Anterior cingulate cortex (tissue), 58 donors: Measurements from ENCODE around the gene ITGB5.

Experiments
- DNase-seq, 58 donors: peaks; one replicate each; lab custom pipeline; 2025; lab: John Stamatoyannopoulos, UW

Gene ITGB5

DNA sequence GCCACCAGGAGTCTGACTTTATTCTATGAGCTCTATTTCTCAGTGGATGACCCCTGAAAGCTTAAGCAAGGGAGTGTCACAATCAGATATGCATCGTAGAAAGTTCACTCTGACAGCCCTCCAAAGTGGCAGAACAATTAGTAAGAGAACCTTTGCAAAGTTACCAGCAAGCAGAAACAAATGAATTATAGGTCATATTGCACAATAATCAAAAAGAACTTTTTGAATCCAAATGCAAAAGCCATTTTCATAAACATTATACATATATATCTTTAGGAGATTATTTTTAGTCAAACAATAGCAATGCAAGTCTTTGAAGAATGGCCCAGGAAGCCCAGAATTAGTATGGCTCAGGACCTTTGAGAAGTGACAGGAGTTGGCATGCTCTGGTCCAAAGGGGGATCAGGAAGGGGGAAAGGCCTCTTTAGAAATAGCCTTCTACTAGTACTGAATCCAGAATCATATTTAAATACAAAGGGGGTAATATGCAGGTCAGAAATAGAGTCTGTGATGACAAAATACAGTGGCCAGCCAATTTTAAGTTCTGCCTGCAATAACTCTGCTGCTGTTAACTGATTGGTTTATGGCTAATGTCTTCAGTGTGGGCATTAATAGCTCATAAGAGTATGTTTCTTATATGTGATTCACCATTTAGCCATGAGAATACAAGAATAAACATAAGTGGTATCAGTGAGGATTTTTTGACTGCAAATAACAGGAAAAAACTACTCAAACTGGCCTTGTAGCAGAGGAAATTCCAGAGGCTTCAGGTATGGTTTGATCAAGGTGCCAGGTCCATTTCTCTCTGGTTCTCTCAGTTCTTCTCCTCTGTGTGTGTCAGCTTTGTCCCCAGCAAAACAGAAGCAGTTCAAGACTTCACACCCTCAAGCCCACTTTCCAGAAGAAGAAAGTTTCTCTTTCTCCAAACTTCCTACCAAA is 17.0 kb upstream of the ITGB5 start:
- no peak for DNase-seq

DNA sequence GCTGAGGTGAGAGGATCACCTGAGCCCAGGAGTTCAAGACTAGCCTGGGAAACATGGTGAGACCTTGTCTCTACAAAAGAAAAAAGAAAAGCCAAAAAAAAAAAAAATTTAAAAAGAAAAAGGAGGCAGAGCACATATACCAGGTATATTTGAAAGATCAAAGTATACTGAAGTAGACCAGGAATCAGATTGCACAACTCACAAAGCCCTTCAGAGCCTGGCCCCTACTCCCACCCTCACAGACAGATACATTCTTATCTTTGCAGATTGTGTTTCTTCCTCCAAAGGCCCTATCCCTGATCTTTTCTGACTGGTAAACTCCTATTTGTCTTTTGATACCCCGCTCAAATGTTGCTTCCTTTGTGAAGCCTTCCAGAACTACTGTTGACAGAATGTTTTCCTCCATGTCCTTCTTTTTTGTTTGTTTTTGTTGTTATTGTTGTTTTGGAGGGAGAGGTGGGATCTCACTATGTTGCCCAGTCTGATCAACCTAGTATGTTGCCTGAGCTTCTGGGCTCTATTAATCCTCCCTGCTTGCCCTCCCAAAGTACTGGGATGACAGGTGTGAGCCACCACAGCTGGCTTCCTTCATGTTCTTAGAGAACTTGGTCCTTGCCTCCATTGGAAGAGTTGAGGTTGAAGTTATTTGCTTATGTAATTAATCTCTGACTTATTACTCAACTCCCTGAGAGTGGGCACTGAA is 9.8 kb upstream of the ITGB5 start:
- DNase-seq: no peak

DNA sequence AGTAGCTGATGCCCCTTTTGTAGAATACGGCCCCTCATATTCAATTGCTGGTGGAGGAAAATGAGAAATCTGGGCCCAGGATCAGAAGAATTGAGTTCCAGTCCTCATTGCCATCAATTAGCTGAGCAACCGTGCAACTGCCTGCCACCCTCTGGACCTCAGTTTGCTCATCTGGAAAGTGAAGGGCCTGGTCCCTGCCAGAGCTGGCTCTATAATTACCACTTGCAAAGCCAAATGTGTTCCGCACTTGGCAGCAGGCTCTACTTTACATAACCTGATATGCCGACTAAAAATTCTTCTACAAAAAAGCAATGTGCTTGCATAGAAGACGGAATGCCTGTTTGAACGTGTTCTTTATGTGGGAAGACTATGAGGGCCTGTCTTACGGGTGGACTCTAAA is 8.6 kb upstream of the ITGB5 start:
- peak in 8 of 58 donors; percentile 8 to 24 (median 20) for DNase-seq

DNA sequence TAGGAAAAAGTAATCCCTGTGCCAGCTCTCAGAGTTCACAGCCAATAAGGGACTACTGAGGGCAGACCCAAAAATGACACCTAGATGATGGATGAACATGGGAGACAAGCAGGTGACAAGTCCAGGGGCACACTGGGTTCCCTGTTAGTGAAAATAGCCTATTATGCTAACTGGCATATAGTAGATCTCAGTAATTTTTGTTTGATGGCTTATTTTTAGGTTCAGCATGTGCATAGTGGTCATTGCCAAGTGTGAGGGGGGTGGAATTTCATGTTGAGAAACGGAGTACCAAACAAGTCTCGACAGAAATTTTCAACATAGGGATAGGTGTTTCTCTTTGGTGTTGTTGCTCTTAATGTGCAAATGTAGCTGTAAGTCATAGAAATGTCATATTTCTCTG is 6.4 kb upstream of the ITGB5 start:
- no peak for DNase-seq

DNA sequence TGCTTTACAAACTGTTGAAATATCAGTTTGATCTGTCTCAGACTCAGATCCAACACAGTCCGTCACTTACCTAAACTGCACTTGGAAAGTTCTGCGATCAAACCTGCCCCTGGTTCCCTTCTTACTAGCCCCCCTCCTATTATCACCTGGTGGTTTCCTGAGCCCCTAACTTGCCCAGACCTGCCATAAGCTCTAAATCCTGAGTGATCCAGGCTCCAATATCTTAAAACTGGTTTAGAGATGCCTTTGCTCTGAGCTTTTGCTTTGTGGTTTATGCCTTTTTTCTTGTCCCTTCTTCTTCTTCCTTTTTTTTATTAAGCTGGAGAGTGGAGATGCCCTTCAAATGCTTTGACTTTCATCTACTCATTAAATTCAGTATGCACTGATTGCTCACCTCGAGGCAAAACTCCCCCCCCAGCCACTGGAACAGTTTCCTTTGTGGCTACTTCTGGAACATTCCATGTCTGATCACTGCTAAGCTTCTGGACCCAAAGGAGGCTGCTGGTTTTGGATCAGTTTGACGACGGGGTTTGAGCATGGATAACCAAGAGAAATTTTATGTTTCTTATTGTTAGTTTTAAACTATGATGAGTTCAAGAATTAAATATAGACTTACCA is 3.5 kb upstream of the ITGB5 start:
- DNase-seq: no peak

DNA sequence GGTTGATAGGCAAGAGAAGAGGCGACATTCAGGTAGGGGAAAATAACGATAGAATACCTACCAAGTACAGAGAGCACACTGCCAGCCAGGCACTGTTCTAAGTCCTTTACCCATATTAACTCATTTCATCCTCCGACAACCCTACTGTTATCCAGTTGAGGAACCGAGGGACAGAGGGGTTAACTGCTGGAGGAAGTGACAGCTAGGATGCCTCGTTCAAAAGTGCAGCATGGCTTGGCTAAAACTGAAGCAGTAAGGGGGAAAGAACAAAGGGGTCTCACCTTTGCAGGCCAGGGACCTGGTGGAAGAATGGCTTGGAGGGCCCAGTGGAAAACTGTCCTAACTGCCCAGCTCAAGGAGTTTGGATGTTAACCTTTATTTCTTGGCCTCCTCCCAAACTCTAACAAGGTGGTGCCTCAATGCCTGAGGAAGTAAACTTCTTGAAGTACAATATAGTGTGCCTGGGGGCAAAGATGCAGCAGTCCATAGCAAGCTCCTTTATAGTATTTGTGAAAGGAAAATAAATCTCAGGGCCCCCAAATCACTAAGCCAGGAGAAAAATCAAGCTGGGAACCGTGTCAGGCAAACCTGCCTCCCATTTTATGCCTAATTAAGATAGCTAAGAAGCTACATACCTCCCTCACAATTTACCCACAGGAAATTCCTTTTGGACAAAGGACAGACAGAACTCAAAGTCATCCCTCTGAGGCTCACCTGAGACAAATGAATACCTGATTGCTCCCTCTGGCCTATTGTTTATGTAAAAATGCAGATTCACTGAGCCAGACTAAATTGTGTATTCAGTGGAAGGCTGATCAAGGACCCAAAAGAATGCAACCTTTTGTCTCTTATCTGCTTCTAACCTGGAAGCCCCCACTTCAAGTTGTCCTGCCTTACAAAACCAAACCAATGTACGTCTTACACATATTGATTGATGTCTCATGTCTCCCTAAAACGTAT is 1.6 kb upstream of the ITGB5 start:
- DNase-seq: no peak

DNA sequence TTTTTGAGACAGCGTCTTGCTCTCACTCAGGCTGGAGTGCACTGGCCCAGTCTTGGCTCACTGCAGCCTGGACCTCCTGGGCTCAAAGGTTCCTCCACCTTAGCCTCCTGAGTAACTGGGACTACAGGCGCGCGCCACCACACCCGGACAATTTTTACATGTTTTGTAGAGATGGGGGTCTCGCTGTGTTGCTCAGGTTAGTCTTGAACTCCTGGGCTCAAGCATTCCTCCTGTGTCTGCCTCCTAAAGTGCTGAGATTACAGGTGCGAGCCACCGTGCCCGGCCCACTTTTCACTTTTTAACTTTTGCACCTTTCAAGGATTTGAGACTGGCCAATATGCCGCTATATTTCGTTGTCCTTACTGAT is 750 bp upstream of the ITGB5 start:
- DNase-seq: no peak

DNA sequence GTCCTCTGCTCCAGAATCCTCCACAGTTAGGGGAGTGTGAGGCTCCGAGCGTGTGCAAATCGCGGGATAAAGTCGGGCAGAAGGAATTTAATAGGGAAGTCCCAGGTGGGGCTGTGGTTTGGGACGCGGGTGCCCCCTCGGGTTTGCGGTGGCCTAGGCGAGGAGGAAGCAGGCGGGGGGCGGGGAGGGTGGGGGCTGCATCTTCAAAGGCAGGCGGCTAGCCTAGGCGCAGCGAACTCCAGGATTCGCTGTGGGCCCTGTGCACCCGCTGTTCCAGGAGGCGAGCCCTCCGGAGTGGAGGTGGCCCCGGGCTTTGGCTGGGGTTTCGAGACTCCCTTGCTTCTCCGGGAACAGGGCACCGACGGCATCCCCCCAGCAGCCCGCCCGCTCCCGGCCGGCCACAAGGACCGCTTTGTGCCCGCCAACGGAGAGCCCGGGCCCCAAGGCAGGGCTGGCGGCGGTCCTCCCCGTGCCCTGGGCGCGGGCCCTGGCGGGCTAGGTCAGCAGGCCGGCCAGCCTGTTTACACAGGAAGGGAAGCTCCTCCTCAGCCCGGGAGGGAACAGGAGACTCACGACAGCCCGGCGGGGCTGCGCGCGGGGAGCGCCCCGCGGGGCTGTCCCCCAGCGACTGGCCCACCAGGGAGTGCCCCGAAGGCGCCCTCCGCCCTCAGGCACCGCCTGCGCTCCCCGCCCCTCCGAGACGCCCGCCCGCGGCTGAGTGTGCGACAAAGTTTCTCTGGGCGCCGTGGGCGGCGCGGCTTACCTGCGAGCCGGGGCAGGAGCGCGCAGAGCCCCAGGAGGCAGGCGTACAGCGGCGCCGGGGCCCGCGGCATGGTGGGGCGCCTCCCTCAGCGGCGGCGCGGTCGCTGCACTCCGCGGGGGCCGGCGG is 753 bp downstream of the ITGB5 start:
- peak in 42 of 58 donors; percentile 10 to 60 (median 43) for DNase-seq

DNA sequence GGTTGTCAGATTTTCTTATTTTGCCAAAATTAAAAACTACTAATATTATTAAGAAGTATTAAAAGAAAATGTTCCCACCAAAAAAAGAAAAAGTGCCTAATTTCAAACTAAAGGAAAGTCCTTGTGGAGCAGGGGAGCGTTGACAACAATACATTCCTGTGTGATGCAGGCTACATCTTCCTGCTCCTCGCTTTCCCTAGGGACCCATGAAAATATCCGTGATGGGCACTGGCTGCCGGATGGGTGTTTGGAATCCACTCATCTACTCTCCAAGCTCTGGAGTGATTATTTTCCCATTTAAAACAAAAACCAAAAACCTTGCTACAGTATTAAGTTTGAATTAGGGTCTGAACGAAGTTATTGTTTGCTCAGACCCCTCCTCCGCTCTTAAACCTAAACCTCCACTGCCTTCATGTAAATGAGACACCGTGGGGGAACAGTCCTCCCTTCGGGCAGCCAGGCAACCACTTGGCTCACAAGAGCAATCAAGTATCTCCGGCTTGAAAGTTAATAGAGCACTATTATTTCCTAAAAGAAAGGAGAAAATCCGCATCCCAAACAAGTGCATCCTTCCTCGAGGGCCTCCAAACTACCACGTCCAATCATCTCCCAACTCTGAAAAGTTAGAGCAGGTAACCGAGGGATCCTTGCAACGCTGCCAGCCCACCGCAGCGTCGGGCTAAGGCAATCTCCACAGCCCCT is 1.5 kb downstream of the ITGB5 start:
- peak in 2 of 58 donors; percentile 13 for DNase-seq

DNA sequence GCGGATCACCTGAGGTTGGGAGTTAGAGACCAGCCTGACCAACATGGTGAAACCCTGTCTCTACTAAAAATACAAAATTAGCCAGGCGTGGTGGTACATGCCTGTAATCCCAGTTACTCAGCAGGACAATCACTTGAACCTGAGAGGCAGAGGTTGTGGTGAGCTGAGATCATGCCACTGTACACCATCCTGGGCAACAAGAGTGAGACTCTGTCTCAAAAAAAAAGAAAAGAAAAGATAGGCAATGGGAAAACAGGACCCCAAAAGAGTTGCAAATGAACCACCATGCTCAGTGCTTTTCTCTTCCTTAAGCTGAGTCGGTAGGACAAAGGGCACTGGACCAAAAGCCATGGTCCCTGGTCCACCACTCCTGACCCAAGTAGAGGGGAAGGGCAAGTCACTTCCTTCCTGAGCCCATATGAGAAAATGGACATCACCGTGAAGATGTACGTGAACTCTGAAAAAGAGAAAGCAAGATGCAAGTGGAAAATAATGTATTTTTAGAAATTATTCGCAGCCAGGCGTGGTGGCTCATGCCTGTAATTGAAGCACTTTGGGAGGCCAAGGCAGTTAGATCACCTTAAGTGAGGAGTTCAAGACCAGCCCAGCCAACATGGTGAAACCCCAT is 2.6 kb downstream of the ITGB5 start:
- no peak for DNase-seq

DNA sequence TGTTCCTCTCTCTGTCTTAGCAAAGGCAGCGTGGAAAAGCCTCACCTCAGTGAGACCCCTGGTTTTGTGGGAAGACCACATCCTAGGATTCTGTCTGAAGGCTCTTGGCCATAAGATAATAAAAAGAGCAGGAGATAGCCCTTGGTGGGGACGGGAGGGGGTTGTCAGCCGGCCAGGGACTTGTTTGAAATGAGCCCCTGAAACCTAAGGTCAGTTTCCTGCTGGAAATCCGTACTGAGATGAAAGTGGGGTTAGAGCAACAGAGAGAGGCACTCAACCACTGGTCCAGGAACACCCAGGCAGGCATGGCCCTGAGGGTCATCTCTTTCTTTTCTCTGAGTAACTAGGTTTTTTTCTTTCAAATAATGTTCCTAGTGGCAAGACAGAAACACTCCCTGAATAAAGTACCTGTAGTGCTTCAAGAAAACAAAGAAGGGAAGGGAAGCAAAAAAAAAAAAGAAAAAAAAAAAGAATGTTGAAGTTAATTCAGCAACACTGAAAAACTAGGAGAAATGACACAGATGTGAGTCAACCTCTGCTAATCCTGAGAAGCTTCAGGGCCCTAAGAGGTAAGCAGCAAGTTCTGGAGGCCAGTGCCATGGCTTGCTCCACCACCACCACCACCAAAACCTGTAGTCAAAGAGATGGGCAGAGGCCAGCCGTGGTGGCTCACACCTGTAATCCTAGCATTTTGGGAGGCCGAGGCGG is 3.2 kb downstream of the ITGB5 start:
- no peak for DNase-seq

DNA sequence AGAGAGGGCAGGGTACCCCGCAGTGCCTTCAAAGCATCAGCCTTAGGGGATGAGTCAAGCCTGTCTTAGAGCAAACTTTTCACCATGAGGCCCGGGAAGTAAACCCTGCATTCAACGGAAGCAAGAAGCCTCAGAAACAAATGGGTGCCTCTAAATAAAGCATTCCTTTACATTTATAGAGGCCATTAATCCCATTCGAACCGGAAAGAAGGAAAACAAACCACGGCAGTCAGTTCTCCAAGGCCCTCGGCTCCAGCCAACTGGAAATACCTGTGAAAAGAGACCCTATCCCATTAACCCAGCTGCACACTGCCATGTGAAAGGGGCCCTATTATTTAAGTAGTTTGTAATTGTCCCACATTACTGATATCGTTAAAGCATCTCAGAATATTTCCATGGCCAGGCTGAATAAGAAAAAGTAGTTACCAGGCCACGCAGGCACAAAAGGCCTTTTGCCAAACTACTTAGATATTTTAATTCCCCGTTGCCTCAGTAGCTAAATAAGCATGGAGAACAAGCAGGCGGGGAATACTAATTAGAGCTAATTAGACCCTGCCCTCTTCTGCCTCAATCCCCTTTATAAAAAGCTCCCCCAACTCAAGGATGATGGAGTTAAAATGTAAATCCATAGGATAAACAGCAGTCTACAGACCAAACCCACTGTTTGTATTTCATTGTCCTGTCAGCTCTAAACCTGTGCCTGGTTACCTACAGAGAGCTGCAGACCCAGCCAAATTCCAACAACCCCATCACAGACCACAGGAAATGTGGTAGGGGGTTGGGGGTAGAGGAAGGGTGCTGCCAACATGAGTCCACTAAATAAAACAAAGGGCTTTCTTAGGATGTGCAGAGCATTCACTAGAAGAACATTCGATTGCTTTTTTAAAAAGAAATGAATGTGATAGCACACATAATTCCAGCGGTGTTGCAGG is 4.1 kb downstream of the ITGB5 start:
- no peak for DNase-seq

DNA sequence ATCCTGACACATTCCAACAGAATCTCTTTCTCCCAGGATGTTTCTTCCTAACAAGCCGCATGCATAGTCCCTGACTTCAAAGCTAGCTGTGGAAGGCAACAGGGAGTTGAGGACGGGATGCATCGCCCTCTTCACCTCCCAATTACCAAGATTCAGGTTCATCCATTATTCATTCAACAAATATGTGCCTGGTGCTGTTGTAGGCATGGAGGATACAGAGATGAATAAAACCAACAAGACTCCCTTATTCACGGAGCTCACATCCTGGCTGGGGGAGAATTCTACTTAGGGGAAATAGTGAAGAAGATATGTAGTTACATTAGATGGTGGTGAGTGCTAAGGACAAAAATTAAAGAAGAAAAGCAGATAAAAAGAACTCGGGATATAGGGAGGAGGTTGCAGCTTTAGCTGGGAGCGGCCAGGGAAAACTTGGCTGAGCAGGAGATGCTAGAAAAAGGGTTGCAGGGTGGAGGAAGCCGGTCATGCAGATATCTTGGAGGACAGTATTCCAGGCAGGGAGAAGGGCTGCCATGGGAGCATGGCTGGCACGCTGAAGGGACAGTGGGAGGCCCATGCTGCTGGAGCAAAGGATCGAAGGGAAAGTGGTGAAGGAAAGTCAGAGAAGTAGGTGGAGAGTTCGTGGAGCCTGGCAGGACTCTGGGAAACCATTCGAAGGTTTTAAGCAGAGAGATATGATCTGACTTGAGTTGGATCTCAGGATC is 5.0 kb downstream of the ITGB5 start:
- no peak for DNase-seq

DNA sequence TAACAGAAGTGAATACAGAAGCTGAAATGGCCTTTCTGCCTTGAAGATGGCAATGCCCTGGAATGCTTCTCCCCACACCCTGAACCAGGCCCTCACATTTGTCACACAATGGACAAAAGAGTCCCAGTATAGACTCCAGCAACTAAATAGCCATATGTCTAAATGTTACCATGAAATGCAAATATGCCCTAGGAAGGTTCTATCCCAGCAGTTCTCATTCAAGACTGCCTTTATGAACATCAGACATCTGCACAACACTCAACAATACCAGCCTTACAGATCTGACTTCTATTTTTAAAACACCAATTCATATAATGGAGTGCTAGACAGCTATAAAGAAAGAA is 7.9 kb downstream of the ITGB5 start:
- DNase-seq: no peak

DNA sequence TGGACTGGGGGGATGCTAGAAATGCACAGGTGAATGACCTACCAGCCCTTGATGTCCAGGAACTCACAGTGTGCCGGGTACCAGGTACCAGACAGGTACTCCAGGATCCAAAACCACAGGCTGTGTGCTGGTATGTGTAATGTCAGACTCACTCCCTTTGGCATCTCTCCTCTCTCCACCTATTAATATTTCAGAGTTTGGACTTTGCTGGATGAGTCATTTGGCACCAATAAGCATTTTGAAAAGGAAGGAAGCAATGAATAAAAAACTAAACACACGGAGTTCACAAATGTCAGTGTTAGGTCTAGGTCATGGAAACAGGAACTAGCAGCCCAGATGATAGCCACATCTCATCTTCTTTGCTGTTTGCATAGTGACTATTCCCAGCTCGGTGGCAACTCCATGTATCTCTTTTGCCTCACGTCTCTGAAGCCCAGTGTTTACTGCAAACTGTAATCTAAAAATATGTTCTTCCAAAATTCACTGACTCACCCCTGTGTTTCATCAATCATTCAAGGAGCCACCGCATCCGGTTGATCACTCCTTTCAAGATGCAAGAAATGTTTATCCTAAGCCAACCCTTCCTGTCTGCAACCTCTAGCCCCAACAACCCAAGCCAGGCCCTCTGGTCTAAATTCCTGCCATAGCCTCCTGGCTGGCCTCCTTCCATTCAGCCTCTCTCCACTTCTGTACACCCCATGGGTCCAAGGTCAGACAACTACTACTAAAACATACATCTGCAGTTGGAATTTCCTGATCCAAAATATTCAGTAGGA is 8.4 kb downstream of the ITGB5 start:
- peak in 1 of 58 donors; percentile 13 for DNase-seq
